ENCODE results near the gene SCNN1B. TPM values are rescaled to one million over a fixed set of nuclear protein-coding genes. Genes with fewer than 3 reads are reported as not detected.

SCNN1B gene
- total RNA-seq, 1 donor from 2014 or later, result 2.3 TPM

- peak; percentile 96 for ATAC-seq
- peak; percentile 74 for DNase-seq (ENCODE audit: low spot score)
- intact Hi-C loops (cut with DNase I), result no loop called here
Observed at GRCh38 chr16:23423496-23424049, 121.5 kb downstream of the SCNN1B start.

- ATAC-seq (no peak), DNase-seq (ENCODE audit: low spot score) (no peak)
- intact Hi-C loops (cut with DNase I), result no loop called here
Observed at GRCh38 chr16:23424292-23424958, 122.3 kb downstream of the SCNN1B start.

GRCh38 chr16:23428351-23428750 lies 126.2 kb downstream of the SCNN1B start:
- DNase-seq (ENCODE audit: low spot score) (no peak), ATAC-seq (no peak)
- intact Hi-C loops (cut with DNase I), result loop anchor here (5.0 kb wide), 1 partner anchor 356 kb away; no protein-coding TSS in a partner anchor

Other genes starting within 250 kb of the SCNN1B start
- gene USP31, start 152.8 kb upstream of the SCNN1B start, total RNA-seq, result 11.8 TPM
- gene SCNN1G, start 119.6 kb upstream of the SCNN1B start, total RNA-seq, result not detected
- 29.4 TPM for gene COG7, start 150.9 kb downstream of the SCNN1B start, total RNA-seq
- 62.9 TPM for gene GGA2, start 208.2 kb downstream of the SCNN1B start, total RNA-seq